ENCODE data around the gene CUBN. TPM values are rescaled to one million over a fixed set of nuclear protein-coding genes. Genes with fewer than 3 reads are reported as not detected.

Gene CUBN
- total RNA-seq, 1 donor from 2014 or later: 1.5 TPM

GRCh38 chr10:17049195-17049594, 80.4 kb downstream of the CUBN start:
- DNase-seq (ENCODE audit: low spot score, unreplicated experiment): no peak
- H3K4me1 Mint-ChIP-seq (ENCODE audit: low read depth): peaks cover 9% of the 10 kb centered on the region
- TF ChIP-seq CTCF (IDR thresholded peaks at IDR 0.05; ENCODE audit: unreplicated experiment): no peak
- H3K27ac Mint-ChIP-seq: no peak overlapping the region
- H3K27me3 Mint-ChIP-seq: no peaks in the 10 kb centered on the region
- peaks cover 15% of the 10 kb centered on the region for H3K9me3 Mint-ChIP-seq (ENCODE audit: low read depth)
- H3K4me3 Mint-ChIP-seq (ENCODE audit: low read depth): no peak overlapping the region
- peaks cover 3% of the 10 kb centered on the region for H3K36me3 Mint-ChIP-seq (ENCODE audit: insufficient read depth)

- no peak for TF ChIP-seq CTCF (IDR thresholded peaks at IDR 0.05; ENCODE audit: unreplicated experiment)
- Mint-ChIP-seq H3K27me3 (no peaks in the 10 kb centered on the region), H3K36me3 (ENCODE audit: insufficient read depth) (peaks cover 3% of the 10 kb centered on the region), H3K4me3 (ENCODE audit: low read depth) (no peak overlapping the region), H3K27ac (no peak overlapping the region), H3K9me3 (ENCODE audit: low read depth) (peaks cover 11% of the 10 kb centered on the region), H3K4me1 (ENCODE audit: low read depth) (peaks cover 9% of the 10 kb centered on the region)
- DNase-seq (ENCODE audit: low spot score, unreplicated experiment): no peak
These were observed 81.7 kb downstream of the CUBN start for GRCh38 chr10:17047908-17048307.

GRCh38 chr10:17046989-17047388, 82.6 kb downstream of the CUBN start:
- Mint-ChIP-seq H3K4me1 (ENCODE audit: low read depth) (peaks cover 9% of the 10 kb centered on the region), H3K36me3 (ENCODE audit: insufficient read depth) (peaks cover 3% of the 10 kb centered on the region), H3K4me3 (ENCODE audit: low read depth) (no peak overlapping the region), H3K27me3 (no peaks in the 10 kb centered on the region), H3K9me3 (ENCODE audit: low read depth) (peaks cover 9% of the 10 kb centered on the region), H3K27ac (no peak overlapping the region)
- TF ChIP-seq CTCF (IDR thresholded peaks at IDR 0.05; ENCODE audit: unreplicated experiment): no peak
- no peak for DNase-seq (ENCODE audit: low spot score, unreplicated experiment)

- DNase-seq (ENCODE audit: low spot score, unreplicated experiment): no peak
- no peaks in the 10 kb centered on the region for H3K4me1 Mint-ChIP-seq (ENCODE audit: low read depth)
- H3K27me3 Mint-ChIP-seq: no peaks in the 10 kb centered on the region
- no peak overlapping the region for H3K27ac Mint-ChIP-seq
- no peak overlapping the region for H3K4me3 Mint-ChIP-seq (ENCODE audit: low read depth)
- no peaks in the 10 kb centered on the region for H3K9me3 Mint-ChIP-seq (ENCODE audit: low read depth)
- no peaks in the 10 kb centered on the region for H3K36me3 Mint-ChIP-seq (ENCODE audit: insufficient read depth)
- no peak for TF ChIP-seq CTCF (IDR thresholded peaks at IDR 0.05; ENCODE audit: unreplicated experiment)
These were observed 86.0 kb downstream of the CUBN start for GRCh38 chr10:17043586-17043985.

GRCh38 chr10:17041626-17042520, 87.7 kb downstream of the CUBN start:
- Mint-ChIP-seq H3K4me1 (ENCODE audit: low read depth) (no peaks in the 10 kb centered on the region), H3K4me3 (ENCODE audit: low read depth) (no peak overlapping the region), H3K36me3 (ENCODE audit: insufficient read depth) (no peaks in the 10 kb centered on the region), H3K27ac (no peak overlapping the region), H3K27me3 (no peaks in the 10 kb centered on the region), H3K9me3 (ENCODE audit: low read depth) (no peaks in the 10 kb centered on the region)
- no peak for DNase-seq (ENCODE audit: low spot score, unreplicated experiment)
- TF ChIP-seq CTCF (IDR thresholded peaks at IDR 0.05; ENCODE audit: unreplicated experiment): no peak
